OCI-LY3 (cell line): ENCODE data around the gene RIMKLA.

Experiments used
- EZH2phosphoT487 ChIP-seq: fragments of 200-600 bp; shearing (Covaris generic); IDR thresholded peaks from 2 replicates; pipeline ENCODE4 v1.6.1; 2018; ENCODE audit warnings: antibody characterized with exemption, mixed run types, low read depth
- TF ChIP-seq, protein P1 (sequence below): fragments of 200-600, 300-600 bp; sonication (generic); IDR thresholded peaks from 2 replicates; pipeline ENCODE4 v1.5.1; 2014; ENCODE audit warnings: antibody characterized with exemption, low read length, low read depth

DNA sequence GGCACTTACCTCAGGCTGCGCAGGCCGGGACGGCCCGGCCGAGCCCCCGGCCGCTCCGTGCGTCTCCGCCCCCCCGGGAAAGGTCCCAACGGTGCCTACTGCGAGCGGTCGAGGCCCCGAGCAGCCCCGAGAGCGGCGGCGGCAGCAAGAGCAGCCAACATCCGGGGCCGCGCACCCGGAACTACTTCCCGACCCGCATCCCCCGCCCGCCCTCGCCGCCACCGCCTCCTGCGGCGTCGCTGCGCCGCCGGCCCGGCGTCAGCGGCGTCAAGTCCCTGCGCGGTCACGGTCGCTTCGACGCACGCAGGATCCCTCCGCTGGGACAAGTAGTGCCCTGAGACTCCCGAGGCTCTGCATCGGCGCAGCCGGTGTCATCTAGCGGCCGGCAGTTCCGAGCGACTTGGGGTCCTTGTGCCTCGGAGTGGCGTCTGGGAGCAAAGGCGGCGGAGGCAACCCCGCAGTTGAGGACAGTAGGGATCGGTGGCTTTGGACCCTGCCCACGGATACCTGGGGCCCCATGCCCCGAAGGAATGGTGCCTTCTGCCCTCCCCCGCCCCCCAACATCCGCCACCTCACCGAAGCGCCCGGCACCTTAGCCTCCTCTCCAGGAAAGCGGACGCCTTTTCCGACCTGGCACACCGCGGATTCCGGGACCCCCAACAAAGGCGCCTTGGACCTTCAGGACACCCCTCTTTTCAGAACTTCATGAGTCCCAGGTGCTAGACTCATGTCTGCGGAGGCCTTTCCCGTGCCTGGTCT is 45.4 kb upstream of the RIMKLA start, which contains the start of gene FOXJ3:
- no peak for TF ChIP-seq EZH2phosphoT487
- TF ChIP-seq, protein P1, sequence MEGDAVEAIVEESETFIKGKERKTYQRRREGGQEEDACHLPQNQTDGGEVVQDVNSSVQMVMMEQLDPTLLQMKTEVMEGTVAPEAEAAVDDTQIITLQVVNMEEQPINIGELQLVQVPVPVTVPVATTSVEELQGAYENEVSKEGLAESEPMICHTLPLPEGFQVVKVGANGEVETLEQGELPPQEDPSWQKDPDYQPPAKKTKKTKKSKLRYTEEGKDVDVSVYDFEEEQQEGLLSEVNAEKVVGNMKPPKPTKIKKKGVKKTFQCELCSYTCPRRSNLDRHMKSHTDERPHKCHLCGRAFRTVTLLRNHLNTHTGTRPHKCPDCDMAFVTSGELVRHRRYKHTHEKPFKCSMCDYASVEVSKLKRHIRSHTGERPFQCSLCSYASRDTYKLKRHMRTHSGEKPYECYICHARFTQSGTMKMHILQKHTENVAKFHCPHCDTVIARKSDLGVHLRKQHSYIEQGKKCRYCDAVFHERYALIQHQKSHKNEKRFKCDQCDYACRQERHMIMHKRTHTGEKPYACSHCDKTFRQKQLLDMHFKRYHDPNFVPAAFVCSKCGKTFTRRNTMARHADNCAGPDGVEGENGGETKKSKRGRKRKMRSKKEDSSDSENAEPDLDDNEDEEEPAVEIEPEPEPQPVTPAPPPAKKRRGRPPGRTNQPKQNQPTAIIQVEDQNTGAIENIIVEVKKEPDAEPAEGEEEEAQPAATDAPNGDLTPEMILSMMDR: no peak
